D341Med (cell line): ENCODE measurements around the gene OR51V1.
"Not testable (repeated sequence)": the region's sequence is repeated elsewhere in the genome, so short reads cannot be mapped to it uniquely, and the experiment has no call there.

Experiments
- DNase-seq: peaks from one replicate; pipeline ENCODE4 v3.0.0; 2012; ENCODE audit warnings: low spot score

Gene OR51V1

DNA sequence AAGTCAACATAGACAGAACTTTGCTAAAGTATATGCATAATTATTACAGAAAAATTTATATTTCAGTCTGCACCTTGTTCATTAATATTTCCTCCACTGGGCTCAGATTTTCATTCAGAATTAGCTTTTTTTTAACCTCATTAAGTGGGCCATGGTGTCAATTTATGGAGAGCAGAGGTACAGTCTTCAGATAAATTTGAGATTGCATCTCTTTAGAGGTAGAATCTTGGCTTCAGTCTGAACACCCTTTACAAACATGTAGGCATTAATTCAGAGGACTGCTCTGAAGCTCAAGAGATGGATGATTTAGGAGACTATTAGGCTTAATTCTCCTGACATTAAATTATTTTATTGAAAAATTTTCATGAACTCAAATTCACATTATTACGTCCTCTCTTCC lies 29.8 kb upstream of the OR51V1 start:
- no peak for DNase-seq

DNA sequence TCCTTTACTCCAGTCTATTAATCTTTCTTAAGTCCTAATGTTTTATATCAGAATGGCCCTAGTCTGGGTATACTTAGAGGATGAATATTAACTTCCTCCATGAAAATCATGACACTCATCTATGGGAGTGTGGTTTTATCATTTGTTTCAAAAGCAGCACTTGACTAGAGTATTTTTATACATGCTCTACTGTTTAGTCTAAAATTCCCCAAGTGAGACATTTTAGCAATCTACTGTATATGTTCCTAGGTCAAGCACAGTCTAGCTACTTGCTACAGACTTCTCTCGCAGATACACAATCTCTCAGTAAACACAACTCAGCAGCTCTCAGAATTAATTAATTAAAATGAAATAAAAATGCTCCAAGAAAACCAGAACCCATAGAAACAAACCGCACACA lies 29.3 kb upstream of the OR51V1 start:
- no peak for DNase-seq

DNA sequence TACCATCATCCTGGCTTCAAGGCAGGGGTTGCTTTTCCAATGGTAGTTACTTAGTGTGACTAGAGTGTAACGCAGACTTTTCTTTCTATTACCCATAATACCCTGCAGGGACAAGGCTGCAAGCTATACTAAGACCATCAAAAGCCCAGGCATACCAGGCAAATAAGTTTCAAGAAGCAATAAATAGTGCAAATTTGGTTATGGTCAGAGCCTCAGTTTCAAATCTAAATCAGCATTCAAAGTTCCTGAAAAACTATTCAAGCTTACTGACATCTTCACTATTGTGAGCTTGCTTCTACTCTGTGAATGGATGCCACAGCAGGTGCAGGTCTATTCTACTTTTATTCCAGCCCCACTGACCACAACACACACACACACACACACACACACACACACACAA lies 28.9 kb upstream of the OR51V1 start:
- DNase-seq: no peak

DNA sequence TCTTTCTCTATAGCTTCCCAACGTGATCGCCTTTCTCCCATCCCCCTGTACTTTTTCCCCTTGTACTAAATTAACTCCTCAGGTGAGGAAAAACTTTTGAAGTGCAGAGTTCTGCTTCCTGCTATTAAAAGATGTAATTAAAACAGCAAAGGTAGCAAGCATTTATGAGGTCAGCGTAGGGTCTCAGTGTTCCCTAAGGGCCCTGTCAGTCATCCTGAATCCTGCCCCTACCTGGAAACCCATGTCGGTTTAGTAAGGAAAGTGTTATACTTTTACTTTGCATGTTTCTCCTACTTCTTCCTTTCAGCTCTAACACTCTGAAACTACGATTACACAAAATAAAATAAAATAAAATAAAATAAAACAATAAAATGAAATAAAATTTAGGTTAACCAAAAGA lies 27.6 kb upstream of the OR51V1 start:
- no peak for DNase-seq

DNA sequence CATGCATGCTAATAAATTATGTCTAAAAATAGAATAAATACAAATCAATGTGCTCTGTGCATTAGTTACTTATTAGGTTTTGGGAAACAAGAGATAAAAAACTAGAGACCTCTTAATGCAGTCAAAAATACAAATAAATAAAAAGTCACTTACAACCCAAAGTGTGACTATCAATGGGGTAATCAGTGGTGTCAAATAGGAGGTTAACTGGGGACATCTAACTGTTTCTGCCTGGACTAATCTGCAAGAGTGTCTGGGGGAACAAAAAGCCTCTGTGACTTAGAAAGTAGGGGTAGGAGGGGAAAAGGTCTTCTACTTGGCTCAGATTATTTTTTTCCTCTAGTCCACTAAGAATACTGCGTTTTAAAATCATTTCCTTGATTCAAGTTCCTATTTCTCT lies 27.2 kb upstream of the OR51V1 start:
- no peak for DNase-seq

DNA sequence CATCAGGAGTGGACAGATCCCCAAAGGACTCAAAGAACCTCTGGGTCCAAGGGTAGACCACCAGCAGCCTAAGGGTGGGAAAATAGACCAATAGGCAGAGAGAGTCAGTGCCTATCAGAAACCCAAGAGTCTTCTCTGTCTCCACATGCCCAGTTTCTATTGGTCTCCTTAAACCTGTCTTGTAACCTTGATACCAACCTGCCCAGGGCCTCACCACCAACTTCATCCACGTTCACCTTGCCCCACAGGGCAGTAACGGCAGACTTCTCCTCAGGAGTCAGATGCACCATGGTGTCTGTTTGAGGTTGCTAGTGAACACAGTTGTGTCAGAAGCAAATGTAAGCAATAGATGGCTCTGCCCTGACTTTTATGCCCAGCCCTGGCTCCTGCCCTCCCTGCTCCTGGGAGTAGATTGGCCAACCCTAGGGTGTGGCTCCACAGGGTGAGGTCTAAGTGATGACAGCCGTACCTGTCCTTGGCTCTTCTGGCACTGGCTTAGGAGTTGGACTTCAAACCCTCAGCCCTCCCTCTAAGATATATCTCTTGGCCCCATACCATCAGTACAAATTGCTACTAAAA lies 26.3 kb upstream of the OR51V1 start, which contains the start of gene HBB:
HBB (minus strand) TSS at position 340 of the 579 bp plus-strand sequence; CDS start at position 290, 50 bp downstream.
- no peak for DNase-seq

DNA sequence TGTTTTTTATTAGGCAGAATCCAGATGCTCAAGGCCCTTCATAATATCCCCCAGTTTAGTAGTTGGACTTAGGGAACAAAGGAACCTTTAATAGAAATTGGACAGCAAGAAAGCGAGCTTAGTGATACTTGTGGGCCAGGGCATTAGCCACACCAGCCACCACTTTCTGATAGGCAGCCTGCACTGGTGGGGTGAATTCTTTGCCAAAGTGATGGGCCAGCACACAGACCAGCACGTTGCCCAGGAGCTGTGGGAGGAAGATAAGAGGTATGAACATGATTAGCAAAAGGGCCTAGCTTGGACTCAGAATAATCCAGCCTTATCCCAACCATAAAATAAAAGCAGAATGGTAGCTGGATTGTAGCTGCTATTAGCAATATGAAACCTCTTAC lies 25.0 kb upstream of the OR51V1 start:
- DNase-seq: no peak

DNA sequence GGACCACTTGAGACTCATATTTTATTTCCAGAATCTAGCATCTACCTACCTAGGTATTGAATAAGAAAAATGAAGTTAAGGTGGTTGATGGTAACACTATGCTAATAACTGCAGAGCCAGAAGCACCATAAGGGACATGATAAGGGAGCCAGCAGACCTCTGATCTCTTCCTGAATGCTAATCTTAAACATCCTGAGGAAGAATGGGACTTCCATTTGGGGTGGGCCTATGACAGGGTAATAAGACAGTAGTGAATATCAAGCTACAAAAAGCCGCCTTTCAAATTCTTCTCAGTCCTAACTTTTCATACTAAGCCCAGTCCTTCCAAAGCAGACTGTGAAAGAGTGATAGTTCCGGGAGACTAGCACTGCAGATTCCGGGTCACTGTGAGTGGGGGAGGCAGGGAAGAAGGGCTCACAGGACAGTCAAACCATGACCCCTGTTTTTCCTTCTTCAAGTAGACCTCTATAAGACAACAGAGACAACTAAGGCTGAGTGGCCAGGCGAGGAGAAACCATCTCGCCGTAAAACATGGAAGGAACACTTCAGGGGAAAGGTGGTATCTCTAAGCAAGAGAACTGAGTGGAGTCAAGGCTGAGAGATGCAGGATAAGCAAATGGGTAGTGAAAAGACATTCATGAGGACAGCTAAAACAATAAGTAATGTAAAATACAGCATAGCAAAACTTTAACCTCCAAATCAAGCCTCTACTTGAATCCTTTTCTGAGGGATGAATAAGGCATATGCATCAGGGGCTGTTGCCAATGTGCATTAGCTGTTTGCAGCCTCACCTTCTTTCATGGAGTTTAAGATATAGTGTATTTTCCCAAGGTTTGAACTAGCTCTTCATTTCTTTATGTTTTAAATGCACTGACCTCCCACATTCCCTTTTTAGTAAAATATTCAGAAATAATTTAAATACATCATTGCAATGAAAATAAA lies 24.3 kb upstream of the OR51V1 start:
- no peak for DNase-seq

DNA sequence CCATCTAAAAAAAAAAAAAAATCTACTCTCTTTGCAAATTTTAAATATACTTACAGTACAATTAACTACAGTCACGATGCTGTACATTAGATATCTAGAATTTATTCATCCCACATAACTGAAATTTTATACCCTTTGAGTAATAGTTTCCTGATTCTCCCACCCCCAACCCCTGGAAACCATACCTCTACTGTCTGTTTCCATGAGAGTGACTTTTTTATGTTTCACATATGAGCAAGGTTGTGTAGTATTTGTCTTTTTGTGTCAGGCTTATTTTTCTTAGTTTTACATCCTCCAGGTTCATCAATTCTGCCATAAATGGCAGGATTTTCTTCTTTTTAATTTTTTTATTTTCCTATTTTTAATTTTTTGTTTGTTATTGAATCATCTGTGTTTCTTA lies 23.2 kb upstream of the OR51V1 start:
- no peak for DNase-seq

DNA sequence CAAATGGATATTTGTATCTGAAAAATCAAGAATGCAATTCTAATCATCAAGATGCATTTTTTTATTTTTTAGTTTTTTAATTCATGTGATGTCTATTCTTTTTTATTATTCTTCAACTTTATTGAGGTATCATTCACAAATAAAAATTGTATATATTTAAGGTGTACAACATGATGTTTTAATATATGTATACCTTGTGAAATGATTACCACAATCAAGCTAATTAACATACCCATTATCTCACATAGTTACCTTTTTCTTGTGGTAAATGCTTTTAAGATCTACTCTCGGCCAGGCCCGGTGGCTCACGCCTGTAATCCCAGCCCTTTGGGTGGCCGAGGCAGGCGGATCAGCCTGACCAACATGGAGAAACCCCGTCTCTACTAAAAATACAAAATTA lies 22.7 kb upstream of the OR51V1 start:
- no peak for DNase-seq

DNA sequence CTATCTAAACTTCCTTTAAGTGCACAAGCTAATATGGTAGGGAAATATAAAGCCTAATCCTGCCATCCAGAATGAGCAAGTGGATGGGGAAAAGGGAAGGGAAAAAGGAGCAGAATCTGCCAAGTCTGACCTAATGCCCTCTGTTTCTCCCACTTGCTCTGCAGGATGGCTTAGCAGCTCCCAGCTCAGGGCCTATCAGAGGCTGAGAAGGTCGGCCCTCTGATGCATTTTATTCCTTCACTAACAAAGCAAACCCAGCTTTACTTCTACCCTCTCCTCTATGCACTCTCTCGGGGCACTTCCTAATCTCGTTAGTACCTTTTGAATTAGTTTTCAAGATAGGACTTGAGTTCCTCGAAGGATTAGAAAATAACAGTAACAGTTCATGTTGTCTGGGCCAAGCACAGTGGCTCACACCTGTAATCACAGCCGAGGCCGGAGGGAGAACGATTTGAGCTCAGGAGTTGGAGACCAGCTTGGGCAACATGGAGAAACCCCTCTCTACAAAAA lies 9.9 kb upstream of the OR51V1 start:
- no peak for DNase-seq

DNA sequence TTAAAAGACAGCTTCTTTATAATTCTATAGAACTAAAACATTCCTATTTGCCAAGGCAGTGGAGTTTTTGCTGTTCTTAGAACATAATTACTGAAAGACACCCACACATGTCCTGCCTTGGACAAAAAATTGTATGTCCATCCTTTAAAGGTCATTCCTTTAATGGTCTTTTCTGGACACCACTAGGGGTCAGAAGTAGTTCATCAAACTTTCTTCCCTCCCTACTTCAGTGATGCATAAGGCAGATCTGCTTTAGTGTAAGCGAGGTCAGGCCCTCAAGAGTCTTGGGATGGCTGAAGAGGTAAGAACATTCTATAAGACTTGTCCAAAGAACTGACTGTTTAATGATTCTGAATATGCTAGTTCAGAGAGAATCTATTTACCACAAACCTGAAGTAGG lies 4.3 kb upstream of the OR51V1 start:
- no peak for DNase-seq

DNA sequence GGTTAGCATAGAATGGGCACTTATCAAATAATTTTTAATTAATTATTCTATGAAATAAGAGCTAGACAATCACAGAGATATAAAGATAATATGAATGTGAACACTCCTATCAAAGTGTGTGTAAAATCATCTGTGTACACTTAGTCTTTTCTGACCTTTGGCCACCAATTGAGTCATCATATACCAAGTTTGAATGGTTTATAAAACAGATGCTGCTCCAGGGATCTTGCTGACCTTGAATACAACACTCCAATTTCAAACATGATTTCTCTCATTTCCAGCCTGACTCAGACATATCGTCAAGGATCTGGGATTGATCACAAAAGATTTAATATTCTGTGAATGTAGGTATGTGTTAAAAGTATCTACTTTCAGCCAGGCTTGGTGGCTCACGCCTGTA lies 2.9 kb upstream of the OR51V1 start:
- DNase-seq: no peak

DNA sequence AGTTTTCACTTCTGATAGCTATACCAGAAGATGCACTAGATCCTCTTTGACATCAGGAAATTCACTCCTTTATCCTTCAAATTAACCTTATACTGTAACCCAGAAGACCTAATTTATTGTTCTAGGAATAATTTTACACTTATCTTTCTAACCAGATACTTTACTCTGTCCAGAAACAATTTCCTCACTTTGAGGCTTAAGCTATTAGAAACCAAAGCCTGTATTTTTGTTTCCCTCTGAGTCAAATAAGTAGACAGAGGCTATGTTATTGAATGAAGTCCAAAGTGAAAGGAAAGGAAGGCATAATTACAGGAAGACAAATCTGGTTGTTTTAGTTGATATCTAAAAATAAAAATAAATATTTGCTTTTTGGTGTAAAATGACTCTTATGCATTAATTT lies 2.2 kb downstream of the OR51V1 start:
- no peak for DNase-seq

DNA sequence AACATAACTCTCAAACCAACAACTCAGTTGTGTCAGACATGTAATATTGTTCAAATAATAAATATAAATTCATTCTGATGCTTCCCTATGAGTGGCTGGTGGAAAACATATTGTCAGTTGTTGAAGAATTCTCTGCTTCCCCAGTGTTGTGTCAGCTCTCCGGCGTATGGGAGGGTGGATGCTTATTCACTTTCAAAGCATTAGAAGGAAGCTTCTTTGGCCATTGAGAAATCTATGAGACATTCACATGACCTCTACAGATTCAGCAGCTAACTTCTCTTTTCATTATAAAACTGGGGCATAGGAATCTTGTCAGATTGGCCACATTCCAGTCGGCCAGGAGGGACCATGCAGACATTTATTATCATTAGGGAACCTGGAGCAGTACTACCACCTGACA lies 2.9 kb downstream of the OR51V1 start:
- DNase-seq: no peak

DNA sequence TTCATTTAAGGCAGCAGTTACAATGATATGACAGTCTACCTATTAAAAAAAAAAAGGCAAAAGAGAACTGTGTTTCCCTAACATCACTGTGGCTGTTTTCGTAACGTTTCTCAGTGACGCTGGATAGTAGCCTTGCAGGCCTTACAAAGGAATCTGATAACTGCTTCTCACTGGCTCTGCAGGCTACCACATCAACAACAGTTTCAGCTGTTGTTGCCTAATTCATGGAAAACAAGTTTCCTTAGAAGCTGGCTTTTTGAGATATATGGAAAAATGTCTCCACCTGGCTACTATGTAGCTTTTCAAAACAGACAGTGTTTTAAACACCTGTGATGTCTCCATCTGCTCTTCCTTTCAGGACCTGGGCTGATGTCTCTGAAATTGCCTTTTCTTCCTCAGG lies 3.8 kb downstream of the OR51V1 start:
- no peak for DNase-seq

DNA sequence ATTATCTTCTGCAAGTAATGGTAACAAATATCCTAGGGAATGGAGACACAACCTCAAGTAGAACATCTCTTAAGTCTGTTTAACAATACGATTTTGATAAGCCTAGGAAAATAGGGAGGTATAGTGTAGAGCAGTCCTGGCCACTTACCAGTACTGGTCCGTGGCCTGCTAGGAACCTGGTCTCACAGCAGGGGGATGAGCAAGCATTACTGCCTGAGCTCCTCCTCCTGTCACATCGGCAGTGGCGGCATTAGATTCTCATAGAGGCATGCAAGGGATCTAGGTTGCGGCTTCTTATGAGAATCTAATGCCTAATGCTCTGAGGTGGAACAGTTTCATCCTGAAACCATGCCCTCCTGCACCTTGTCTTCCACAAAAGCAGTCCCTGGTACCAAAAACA lies 4.4 kb downstream of the OR51V1 start:
- DNase-seq: no peak

DNA sequence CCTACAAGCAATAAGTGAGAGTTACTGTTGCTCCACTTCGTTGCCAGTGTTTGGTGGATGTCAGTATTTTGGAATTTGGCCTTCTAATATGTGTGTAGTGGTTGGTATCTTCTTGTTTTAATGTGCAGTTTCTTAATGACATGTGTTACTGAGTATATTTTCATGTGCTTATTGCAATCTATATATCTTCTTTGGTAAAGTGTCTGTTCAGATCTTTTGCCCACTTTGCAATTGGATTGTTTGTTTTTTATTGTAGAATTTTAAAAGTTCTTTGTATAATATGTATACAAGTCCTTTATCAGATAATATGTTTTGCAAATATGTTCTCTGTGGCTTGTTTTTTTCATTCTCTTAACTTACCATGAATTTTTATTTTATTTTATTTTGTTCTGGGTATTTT lies 7.7 kb downstream of the OR51V1 start:
- DNase-seq: no peak

DNA sequence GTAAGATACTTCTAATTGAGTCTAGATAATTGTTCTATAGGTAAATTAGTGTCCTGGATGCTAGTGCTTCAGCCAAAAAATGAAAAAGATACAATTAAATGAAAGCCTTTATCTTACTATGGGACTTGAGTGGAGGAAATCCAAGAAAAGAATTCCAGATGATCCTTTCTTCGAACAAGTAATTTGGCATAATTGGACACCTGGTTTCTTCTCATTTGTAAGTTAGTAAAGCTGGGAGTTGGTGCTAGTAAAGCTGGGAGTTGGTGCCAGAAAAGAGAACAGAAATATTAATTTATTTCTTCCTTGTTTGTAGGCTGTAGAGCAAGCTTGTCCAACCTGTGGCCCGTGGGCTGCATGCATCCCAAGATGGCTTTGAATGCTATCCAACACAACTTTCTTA lies 12.3 kb downstream of the OR51V1 start:
- DNase-seq: no peak

DNA sequence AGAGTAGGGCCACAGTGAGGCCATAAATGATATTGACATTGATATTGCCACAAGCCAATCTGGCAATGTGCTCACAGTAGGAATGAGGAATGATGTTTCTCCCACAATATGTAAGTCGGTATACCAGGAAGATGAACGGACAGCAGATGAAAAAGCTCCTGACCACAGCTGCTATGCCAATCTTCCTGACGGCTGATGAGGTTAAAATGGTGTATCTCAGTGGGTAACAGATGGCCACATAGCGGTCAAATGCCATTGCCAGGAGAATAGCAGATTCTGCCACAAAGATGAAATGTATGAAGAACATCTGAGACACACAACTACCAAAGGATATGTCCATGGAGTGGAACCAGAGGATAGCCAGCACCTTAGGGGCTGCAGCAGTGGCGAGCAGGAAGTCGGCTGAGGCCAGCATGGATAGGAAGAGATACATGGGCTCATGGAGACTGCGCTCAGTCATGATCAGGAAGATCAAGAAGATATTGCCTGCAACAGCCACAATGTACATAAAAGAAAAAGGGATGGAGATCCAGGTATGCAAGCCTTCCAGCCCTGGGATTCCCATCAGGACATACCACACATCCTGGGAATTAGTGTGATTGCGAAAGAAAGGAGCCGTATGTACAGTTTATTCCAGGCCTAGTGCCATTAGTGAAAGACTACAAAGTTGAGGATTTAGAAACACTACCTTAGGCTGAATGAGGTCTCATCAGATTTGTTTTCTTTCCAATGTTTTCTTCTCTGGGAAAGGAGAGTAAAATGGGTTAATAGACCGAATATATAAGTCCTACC lies 22.2 kb downstream of the OR51V1 start:
- DNase-seq: no peak

DNA sequence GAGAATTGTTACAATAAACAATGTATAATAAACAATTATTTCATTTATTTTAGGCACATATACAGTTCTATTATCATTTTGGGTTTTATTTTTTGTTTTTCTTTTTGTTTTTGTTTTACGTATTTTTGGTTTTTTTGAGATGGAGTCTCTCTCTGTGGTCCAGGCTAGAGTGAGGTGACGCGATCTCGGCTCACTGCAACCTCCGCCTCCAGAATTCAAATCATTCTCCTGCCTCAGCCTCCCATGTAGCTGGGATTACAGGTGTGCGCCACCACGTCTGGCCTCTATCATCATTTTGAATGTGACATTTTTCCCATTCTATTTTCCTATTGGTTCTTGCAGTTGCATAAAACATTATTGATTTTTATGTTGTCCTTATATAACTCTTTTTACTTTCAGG lies 25.5 kb downstream of the OR51V1 start:
- no peak for DNase-seq

DNA sequence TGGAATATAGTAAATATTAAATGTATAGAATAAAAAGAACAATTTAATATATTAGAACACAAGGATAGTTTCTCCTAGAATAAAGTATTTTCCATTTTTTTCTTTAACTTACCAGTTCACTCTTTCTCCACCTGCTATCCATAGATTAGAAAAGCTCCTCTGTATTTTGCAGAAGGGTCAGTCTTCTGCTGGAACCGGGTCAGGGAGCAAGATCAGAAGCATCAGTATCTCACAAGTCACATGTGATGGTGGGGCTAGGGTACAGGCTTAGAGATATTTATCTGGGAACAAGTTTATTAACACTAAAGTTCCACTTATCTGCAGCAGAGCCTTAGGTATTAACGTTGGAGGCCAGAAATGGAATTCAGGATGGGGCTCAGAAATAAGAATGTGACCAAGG lies 28.6 kb downstream of the OR51V1 start:
- DNase-seq: no peak

DNA sequence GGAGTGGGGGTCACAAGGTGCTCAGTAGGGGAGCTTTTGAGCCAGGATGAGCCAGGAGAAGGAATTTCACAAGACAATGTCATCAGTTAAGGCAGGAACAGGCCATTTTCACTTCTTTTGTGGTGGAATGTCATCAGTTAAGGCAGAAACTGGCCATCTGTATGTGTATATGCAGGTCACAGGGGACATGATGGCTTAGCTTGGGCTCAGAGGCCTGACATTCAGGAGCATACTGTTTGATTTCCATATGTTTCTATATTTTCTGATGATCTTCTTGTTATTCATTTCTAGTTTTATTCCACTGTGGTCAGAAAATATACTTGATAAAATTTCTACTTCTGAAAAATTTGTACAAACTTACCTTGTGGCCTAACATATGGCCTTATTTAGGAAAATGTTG lies 34.6 kb downstream of the OR51V1 start:
- DNase-seq: not testable (repeated sequence)
